Measurements from ENCODE around the gene MAB21L2. TPM values are rescaled to one million over a fixed set of nuclear protein-coding genes. Genes with fewer than 3 reads are reported as not detected.

MAB21L2 gene
- total and polyA plus RNA-seq, 2 of the 8 experiments (the other 6 are each of a cell fraction or from before 2014, with no cell fraction given), result 0.03 TPM; not detected in 1

DNA sequence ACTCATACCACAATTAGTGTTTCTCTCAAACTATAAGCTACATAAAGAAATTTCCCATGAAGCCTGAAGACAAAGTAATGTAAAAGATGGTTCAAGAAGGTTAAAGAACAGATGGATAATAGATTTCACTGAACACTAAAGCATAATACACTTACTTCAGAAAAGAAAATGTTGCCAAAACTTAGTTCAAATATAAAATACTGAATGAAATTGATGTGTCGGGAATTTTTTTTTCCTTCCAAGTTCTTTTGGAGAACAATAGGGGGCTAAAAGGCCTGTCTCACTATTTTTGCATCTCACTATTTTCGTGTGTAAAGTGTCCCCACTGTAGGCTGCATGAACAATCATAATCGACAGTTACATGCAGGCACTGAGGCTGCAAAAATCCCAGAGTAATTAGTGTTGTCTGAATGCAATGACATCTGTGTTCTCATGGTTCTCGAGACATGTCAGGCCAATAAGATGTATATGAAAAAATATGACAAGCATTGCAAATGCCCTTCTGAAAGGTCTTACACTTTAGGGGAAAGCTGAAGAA, 11.9 kb upstream of the MAB21L2 start:
- Histone ChIP-seq H2AFZ (ENCODE audit: low read length) (no peak overlapping the region), H3K23me2 (ENCODE audit: low read depth, low read length) (no peaks in the 10 kb centered on the region), H2BK12ac (ENCODE audit: low read depth, low read length) (no peak overlapping the region), H3K4me2 (ENCODE audit: insufficient read depth in 1 of 2, low read depth in 2 of 2, low read length in 2 of 2) (no peak overlapping the region), H2BK5ac (ENCODE audit: low read depth, low read length) (no peak overlapping the region), H4K8ac (ENCODE audit: extremely low read depth, insufficient read depth, low read length) (no peak overlapping the region), H2BK15ac (ENCODE audit: low read length) (no peak overlapping the region), H3K23ac (ENCODE audit: insufficient read length) (no peak overlapping the region), H3K4ac (replicated peaks; ENCODE audit: insufficient read length, low read depth, low read length) (no peak overlapping the region), H4K20me1 (replicated peaks in 1 of 2; ENCODE audit: control insufficient read depth in 1 of 2, insufficient read depth in 2 of 2, low read length in 2 of 2) (peaks cover 0 to 2% of the 10 kb centered on the region in 2 experiments), H3K9ac (replicated peaks in 1 of 4; ENCODE audit: extremely low read depth in 1 of 4, low read depth in 3 of 4, low read length in 3 of 4) (no peak overlapping the region), H2AK5ac (ENCODE audit: low read depth, low read length) (no peak overlapping the region), H3K14ac (ENCODE audit: insufficient read length) (no peak overlapping the region), H3K9me3 (ENCODE audit: insufficient read depth in 2 of 2, low read depth in 1 of 2, low read length in 1 of 2) (peaks cover 1 to 2% of the 10 kb centered on the region in 2 experiments; a peak in 2 of 4 replicates), H3K18ac (ENCODE audit: extremely low read depth, low read length) (no peak overlapping the region), H3K56ac (replicated peaks; ENCODE audit: insufficient read length, low read depth, low read length) (no peak overlapping the region), H4K5ac (ENCODE audit: insufficient read length, low read depth, low read length) (no peak overlapping the region), H2BK120ac (replicated peaks; ENCODE audit: low read depth, low read length) (no peak overlapping the region), H3K4me3 (ENCODE audit: extremely low read depth in 1 of 4, insufficient read depth in 2 of 4, low read depth in 3 of 4, low read length in 4 of 4) (no peak overlapping the region), H3K4me1 (replicated peaks in 1 of 4; ENCODE audit: control insufficient read depth in 3 of 4, insufficient read depth in 4 of 4, low read length in 3 of 4) (no peaks in the 10 kb centered on the region), H3K79me1 (ENCODE audit: low read depth, low read length) (no peaks in the 10 kb centered on the region), H4K91ac (replicated peaks; ENCODE audit: insufficient read length, low read length) (no peak overlapping the region), H3K27me3 (replicated peaks in 1 of 4; ENCODE audit: control insufficient read depth in 3 of 4, extremely low read depth in 1 of 4, insufficient read depth in 3 of 4, low read length in 3 of 4) (no peaks in the 10 kb centered on the region), H3K79me2 (ENCODE audit: control insufficient read depth in 1 of 2, insufficient read depth in 2 of 2, low read length in 2 of 2) (no peaks in the 10 kb centered on the region), H3K36me3 (ENCODE audit: control insufficient read depth in 2 of 4, insufficient read depth in 4 of 4, low read length in 3 of 4) (no peaks in the 10 kb centered on the region), H3K27ac (ENCODE audit: low read depth, low read length) (no peak overlapping the region), H2BK20ac (ENCODE audit: low read length) (no peak overlapping the region)
- POLR2A ChIA-PET (ENCODE audit: partially characterized antibody), result no interaction called here
- no peak for DNase-seq (ENCODE audit: low read depth in 1 of 2, low spot score in 2 of 2)
- no peak for FAIRE-seq
- WGBS, 2 experiments (ENCODE audit: extremely low coverage in 1 of 2, insufficient coverage in 1 of 2, insufficient read length in 1 of 2, insufficient replicate concordance in 2 of 2, low coverage in 1 of 2, low lambda C conversion rate in 2 of 2, missing lambda C conversion rate in 1 of 2), result 82% methylated on average over 4 of the region's 4 CpGs; no CpG with 5 or more reads in 1 of the 2 experiments
- CTCF ChIA-PET (ENCODE audit: partially characterized antibody), result no interaction called here
- TF ChIP-seq CBX5 (IDR thresholded peaks at IDR 0.05; ENCODE audit: low read depth, low read length) (no peak), BRCA1 (IDR thresholded peaks at IDR 0.05; ENCODE audit: low read depth, low read length) (no peak), ATF2 (IDR thresholded peaks at IDR 0.05; ENCODE audit: low read length) (no peak), CHD1 (IDR thresholded peaks at IDR 0.05; ENCODE audit: low read depth, low read length) (no peak)
